GM23248 (cell line): ENCODE results near the gene CDC42SE2. TPM values are rescaled to one million over a fixed set of nuclear protein-coding genes. Genes with fewer than 3 reads are reported as not detected.

ENCODE experiments used
- DNase-seq: peaks from one replicate; pipeline ENCODE4 v3.0.0-alpha.2; 2015
- H2AFZ ChIP-seq: fragments of 200-600 bp; sonication (generic); 2 replicates; pipeline ENCODE4 v1.6.1; 2016; ENCODE audit warnings: antibody characterized with exemption
- H3F3A ChIP-seq: fragments of 200-600 bp; sonication (generic); 2 replicates; pipeline ENCODE4 v1.6.1; 2016; ENCODE audit warnings: mild to moderate bottlenecking, antibody characterized with exemption, mixed run types; ENCODE audit not compliant: insufficient read depth
- H3K27ac ChIP-seq: fragments of 200-600 bp; sonication (generic); 2 replicates; pipeline ENCODE4 v1.5.1; 2016; ENCODE audit warnings: mild to moderate bottlenecking
- H3K27me3 ChIP-seq: fragments of 200-600 bp; sonication (generic); replicated peaks from 2 replicates; pipeline ENCODE4 v1.6.1; 2016; ENCODE audit warnings: mild to moderate bottlenecking; ENCODE audit not compliant: insufficient read depth
- H3K36me3 ChIP-seq: fragments of 200-600 bp; sonication (generic); 2 replicates; pipeline ENCODE4 v1.6.1; 2016; ENCODE audit warnings: low read depth, mild to moderate bottlenecking
- H3K4me1 ChIP-seq: fragments of 200-600 bp; sonication (generic); 2 replicates; pipeline ENCODE4 v1.6.1; 2016; ENCODE audit warnings: mild to moderate bottlenecking; ENCODE audit not compliant: insufficient read depth
- H3K4me2 ChIP-seq: fragments of 200-600 bp; sonication (generic); one replicate; pipeline ENCODE4 v1.6.1; 2016; ENCODE audit warnings: mild to moderate bottlenecking; ENCODE audit not compliant: unreplicated experiment
- H3K4me3 ChIP-seq: fragments of 200-600 bp; sonication (generic); 2 replicates; pipeline ENCODE4 v1.5.1; 2016; ENCODE audit warnings: mild to moderate bottlenecking
- H3K79me2 ChIP-seq: fragments of 200-600 bp; sonication (generic); 2 replicates; pipeline ENCODE4 v1.6.1; 2016; ENCODE audit warnings: mild to moderate bottlenecking; ENCODE audit not compliant: insufficient read depth
- H3K9ac ChIP-seq: fragments of 200-600 bp; sonication (generic); 2 replicates; pipeline ENCODE4 v1.6.1; 2016; ENCODE audit warnings: mild to moderate bottlenecking
- H3K9me2 ChIP-seq: fragments of 200-600 bp; sonication (generic); 2 replicates; pipeline ENCODE4 v1.6.1; 2016; ENCODE audit warnings: mixed run types, mild to moderate bottlenecking, moderate library complexity; ENCODE audit not compliant: insufficient read depth
- H3K9me3 ChIP-seq: fragments of 200-600 bp; sonication (generic); one replicate; pipeline ENCODE4 v1.6.1; 2017; ENCODE audit warnings: low read depth
- H4K20me1 ChIP-seq: fragments of 200-600 bp; sonication (generic); 2 replicates; pipeline ENCODE4 v1.6.0; 2016; ENCODE audit not compliant: insufficient read depth
- EZH2 ChIP-seq: fragments of 200-600 bp; sonication (generic); IDR thresholded peaks from 2 replicates; pipeline ENCODE4 v1.6.1; 2018; ENCODE audit warnings: antibody characterized with exemption, mild to moderate bottlenecking; ENCODE audit not compliant: insufficient read depth, poor library complexity, severe bottlenecking
- EZH2phosphoT487 ChIP-seq: fragments of 200-600 bp; sonication (generic); IDR thresholded peaks from 2 replicates; pipeline ENCODE4 v1.6.1; 2018; ENCODE audit warnings: antibody characterized with exemption, moderate library complexity, mild to moderate bottlenecking, low read depth; ENCODE audit not compliant: insufficient read depth
- WGBS, 2 experiments: methylation state at CpG; one replicate each; pipeline ENCODE4 v1.1.6; 2015 to 2017; ENCODE audit warnings: low lambda C conversion rate in 2 of 2, low coverage in 1 of 2; ENCODE audit errors: missing lambda C conversion rate in 2 of 2; 5-methylcytosine and 5-hydroxymethylcytosine counted together
- in situ Hi-C: fragments of 300-500 bp; cut with MboI; formaldehyde crosslinking; loops from 2 replicates; pipeline ENCODE4 v1.15.0; 2020
- polyA plus RNA-seq: library from polyadenylated mRNA; unstranded; fragments of >200 nt; fragmentation: Nextera tagmentation; extraction: Ambion mirVana; gene quantifications from 2 replicates; pipeline ENCODE4 v1.2.1, GENCODE V29; 2016
- total RNA-seq: library from RNA; depleted of rRNA; stranded (reverse); fragments of >200 nt; shearing (Covaris generic); gene quantifications from 2 replicates; pipeline ENCODE4 v1.2.3, GENCODE V29; 2014

Gene CDC42SE2
- total and polyA plus RNA-seq, 2 experiments from 2014 or later = 13.7 to 17.5 TPM

DNA sequence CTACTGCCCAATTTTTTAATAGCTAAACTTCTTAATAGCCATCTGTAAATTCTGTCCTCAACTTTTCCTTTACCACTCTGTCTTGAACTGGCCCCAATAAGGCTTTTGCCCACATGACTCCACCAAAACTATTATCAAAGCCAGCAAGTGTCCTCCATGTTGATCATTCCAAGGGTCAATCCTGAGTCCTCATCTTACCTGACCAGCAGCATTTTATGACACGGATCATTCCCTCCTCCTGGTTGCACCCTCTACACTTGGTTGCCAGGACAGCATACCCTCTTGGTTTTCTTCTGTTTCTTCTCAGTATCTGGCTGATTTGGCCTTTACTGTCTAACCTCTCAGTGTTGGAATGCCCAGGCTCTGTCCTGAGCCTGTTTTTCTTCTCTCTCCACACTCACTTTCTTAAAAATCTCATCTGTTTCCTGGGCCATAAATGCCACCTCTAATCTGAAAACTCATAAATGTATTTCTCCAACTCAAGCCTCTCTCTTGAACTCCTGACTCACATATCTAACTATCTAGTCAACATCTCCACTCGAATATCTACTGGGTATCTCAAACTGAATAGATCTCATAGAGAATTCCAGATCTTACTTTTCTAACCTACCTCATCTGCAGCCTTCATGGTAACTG lies 40.0 kb upstream of the CDC42SE2 start:
- Histone ChIP-seq H3K9ac (no peak overlapping the region), H3K4me3 (no peak overlapping the region), H2AFZ (no peak overlapping the region), H3K27ac (no peak overlapping the region), H3K9me3 (no peaks in the 10 kb centered on the region), H3F3A (peaks cover 9% of the 10 kb centered on the region; the same call in 1 of the 2 replicates), H4K20me1 (no peaks in the 10 kb centered on the region), H3K36me3 (no peaks in the 10 kb centered on the region), H3K4me1 (peaks cover 18% of the 10 kb centered on the region), H3K27me3 (no peaks in the 10 kb centered on the region), H3K79me2 (no peaks in the 10 kb centered on the region), H3K4me2 (no peak overlapping the region), H3K9me2 (no peaks in the 10 kb centered on the region)
- TF ChIP-seq EZH2phosphoT487 (no peak), EZH2 (no peak)
- DNase-seq = no peak
- WGBS, 2 experiments = 44 to 57% methylated on average over 2 of the region's 2 CpGs
- in situ Hi-C loops = no loop called here

DNA sequence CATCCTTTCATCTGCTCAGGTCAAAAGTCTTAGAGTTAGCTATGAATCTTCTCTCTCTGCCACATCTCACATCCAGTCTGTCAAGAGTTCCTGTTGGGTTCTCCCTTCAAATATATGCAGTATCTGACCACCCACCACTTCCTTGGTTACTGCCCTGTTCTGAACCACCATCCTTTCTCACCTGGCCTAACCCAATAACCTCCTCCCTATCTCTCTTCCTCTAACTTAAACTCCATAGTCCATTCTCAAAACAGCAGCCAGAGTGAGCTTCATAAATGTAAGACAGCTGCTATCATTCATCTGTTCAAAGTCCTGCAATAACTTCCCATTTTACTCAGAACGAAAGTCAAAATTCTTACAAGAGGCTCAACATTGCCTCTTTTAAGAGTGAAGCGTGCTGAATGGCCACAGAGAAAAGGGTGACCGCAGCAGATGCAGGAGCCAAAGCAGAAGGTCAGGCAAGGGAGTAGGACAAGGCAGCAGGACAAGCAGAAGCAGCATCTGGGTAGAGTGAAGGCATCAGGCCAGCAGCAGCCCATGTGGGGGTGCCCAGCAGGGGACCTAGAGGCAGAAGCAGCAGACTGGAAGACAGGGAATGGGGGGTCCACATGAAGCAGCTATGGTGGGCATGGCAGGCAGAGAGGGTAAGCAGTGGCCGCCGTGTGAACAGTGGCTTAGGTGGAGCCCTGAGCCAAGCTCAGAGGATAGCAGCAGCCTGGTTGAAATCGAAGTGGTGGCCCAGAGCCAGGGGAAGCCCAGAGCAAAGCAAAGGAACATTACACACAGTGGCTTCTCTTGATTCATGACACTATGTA lies 39.3 kb upstream of the CDC42SE2 start:
- Histone ChIP-seq H3K4me3 (no peak overlapping the region), H3K4me2 (no peak overlapping the region), H3K79me2 (no peaks in the 10 kb centered on the region), H4K20me1 (no peaks in the 10 kb centered on the region), H3K9me2 (no peaks in the 10 kb centered on the region), H3K27me3 (no peaks in the 10 kb centered on the region), H2AFZ (no peak overlapping the region), H3F3A (peaks cover 4% of the 10 kb centered on the region; the same call in 1 of the 2 replicates), H3K9me3 (no peaks in the 10 kb centered on the region), H3K9ac (no peak overlapping the region), H3K4me1 (peaks cover 12% of the 10 kb centered on the region), H3K27ac (no peak overlapping the region), H3K36me3 (no peaks in the 10 kb centered on the region)
- DNase-seq = no peak
- WGBS, 2 experiments = 69 to 71% methylated on average over 6 of the region's 6 CpGs
- in situ Hi-C loops = no loop called here
- TF ChIP-seq EZH2 (no peak), EZH2phosphoT487 (no peak)

DNA sequence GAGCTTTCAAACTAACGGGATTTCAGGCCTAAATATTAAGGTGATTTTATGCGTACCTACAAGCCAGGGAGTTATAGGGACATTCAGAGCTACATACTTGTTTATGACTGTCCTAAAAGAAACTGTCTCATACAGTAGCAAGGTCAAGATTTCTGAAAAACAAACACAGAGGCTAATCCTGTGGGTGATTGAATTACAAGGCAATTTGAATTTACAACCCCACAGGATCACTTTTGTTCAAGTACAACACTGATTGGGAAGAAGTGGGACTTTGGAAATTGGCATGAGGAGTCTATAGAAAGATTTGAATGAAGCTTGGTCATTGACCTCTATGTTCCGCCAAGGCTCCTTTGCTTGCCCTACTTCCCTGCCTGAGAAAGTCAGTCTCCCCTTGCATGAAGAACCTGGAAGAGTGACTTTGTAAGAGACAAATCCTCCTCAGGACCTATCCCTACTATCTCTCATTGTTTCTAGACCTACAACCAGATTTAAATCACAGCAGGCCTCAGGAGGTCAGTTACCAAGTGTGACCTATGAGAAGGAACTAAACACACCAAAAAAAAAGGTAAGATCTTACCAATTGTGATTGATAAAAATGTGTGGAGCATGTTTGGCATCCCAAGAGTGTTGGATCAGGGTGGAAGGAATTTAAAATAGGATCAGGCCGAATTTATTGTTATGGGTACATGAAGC lies 38.4 kb upstream of the CDC42SE2 start:
- TF ChIP-seq EZH2 (no peak), EZH2phosphoT487 (no peak)
- WGBS, 2 experiments = 68 to 72% methylated on average over 4 of the region's 4 CpGs
- Histone ChIP-seq H4K20me1 (no peaks in the 10 kb centered on the region), H3K27ac (no peak overlapping the region), H3K79me2 (no peaks in the 10 kb centered on the region), H3F3A (no peaks in the 10 kb centered on the region), H3K9me3 (no peaks in the 10 kb centered on the region), H3K27me3 (no peaks in the 10 kb centered on the region), H3K4me2 (no peak overlapping the region), H3K36me3 (no peaks in the 10 kb centered on the region), H3K4me3 (no peak overlapping the region), H2AFZ (no peak overlapping the region), H3K9ac (no peak overlapping the region), H3K4me1 (peaks cover 9% of the 10 kb centered on the region), H3K9me2 (no peaks in the 10 kb centered on the region)
- in situ Hi-C loops = no loop called here
- no peak for DNase-seq

DNA sequence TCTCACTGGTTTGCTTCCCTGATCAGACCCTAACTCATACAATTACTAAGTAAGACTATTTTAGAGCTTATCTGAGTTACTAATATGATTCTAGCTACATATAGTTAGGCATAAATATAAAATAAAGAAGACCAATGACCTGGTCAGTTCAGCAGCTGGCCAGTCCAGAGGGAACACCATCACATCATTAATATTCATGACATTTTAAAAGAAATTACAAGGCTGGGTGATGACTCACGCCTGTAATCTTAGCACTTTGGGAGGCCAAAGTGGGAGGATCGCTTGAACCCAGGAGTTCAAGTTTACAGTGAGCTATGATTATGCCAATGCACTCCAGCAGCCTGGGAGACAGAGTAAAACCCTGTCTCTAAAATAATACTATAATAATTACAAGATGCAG lies 37.0 kb upstream of the CDC42SE2 start:
- no peak overlapping the region for H3K4me3 ChIP-seq
- H4K20me1 ChIP-seq = no peaks in the 10 kb centered on the region
- H3K27me3 ChIP-seq = no peaks in the 10 kb centered on the region
- H3F3A ChIP-seq = no peaks in the 10 kb centered on the region
- no peak overlapping the region for H3K4me2 ChIP-seq
- no peaks in the 10 kb centered on the region for H3K9me3 ChIP-seq
- TF ChIP-seq EZH2 (no peak), EZH2phosphoT487 (no peak)
- H3K27ac ChIP-seq = no peak overlapping the region
- no peaks in the 10 kb centered on the region for H3K36me3 ChIP-seq
- in situ Hi-C loops = no loop called here
- H3K9me2 ChIP-seq = no peaks in the 10 kb centered on the region
- no peak for DNase-seq
- peaks cover 5% of the 10 kb centered on the region for H3K4me1 ChIP-seq
- H3K9ac ChIP-seq = no peak overlapping the region
- H2AFZ ChIP-seq = no peak overlapping the region
- H3K79me2 ChIP-seq = no peaks in the 10 kb centered on the region
- 83% methylated on average over 2 of the region's 2 CpGs for WGBS, 2 experiments
